Subcutaneous preadipocyte (primary cell): Measurements from ENCODE around the gene OR9Q1. TPM values are rescaled to one million over a fixed set of nuclear protein-coding genes. Genes with fewer than 3 reads are reported as not detected.

ENCODE experiments used
- small RNA-seq: library from RNA; depleted of rRNA; stranded (forward); fragments of <200 nt; gene quantifications from one replicate; pipeline ENCODE3, GENCODE V24; 2012
- total RNA-seq: library from RNA; depleted of rRNA; stranded (reverse); fragments of >200 nt; gene quantifications from 2 replicates; pipeline ENCODE4 v1.2.3, GENCODE V29; 2012

The OR9Q1 gene, protein sequence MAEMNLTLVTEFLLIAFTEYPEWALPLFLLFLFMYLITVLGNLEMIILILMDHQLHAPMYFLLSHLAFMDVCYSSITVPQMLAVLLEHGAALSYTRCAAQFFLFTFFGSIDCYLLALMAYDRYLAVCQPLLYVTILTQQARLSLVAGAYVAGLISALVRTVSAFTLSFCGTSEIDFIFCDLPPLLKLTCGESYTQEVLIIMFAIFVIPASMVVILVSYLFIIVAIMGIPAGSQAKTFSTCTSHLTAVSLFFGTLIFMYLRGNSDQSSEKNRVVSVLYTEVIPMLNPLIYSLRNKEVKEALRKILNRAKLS
- total RNA-seq: not detected in 2 replicates

GRCh38 chr11:58023435-58023931 is at the start of gene OR9Q1:
OR9Q1 (plus strand) TSS chr11:58023881; CDS start chr11:58179445, 155,564 bp downstream.

DNA sequence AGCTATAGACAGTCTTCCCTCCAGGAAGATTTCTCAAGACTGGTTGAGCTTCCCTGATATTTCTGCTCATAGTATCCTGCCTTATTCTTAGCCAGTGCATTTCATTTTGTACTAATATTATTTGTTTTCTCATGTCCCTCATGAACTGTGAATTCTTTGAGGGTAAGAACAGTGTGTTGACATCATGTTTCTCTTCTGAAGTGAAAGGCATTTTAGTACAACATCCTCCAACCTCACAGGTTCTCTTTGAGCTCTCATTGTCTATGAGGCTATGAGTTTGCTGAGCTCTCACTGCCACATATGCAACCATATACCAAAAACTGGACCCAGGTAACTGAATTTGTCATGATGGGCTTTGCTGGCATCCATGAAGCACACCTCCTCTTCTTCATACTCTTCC is 7.0 kb downstream of the OR9Q1 start, which contains the start of gene OR6Q1:
OR6Q1 (plus strand) TSS at position 301 of the 400 bp plus-strand sequence; CDS start at position 301, 0 bp downstream.

DNA sequence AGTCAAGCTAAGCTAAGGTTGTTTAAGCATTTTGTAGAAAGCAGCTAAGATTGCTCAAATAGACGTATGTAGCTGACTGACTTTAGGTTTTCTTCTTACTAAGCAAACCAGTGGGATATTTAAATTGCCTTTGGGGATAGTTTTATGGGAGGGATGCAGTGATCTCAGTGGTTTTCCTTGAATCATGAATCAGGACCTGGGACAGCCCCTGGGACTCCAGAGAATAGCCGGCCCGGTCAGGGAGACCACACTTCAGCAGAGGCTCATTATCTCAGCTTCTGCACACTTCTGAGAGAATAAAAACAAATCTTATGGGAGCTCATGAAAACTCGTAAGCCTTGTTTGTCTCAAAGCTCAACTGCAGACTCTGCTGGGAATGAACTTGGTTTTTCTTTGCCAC is 101.8 kb downstream of the OR9Q1 start, which contains the start of gene OR9I1:
OR9I1 (minus strand) TSS at position 62 of the 400 bp plus-strand sequence. CDS start 6,086 bp downstream, outside the sequence.

GRCh38 chr11:58188770-58189169 is 165.1 kb downstream of the OR9Q1 start, which contains the start of gene OR9Q2:
OR9Q2 (plus strand) TSS chr11:58189070; CDS start chr11:58190491, 1,421 bp downstream.

DNA sequence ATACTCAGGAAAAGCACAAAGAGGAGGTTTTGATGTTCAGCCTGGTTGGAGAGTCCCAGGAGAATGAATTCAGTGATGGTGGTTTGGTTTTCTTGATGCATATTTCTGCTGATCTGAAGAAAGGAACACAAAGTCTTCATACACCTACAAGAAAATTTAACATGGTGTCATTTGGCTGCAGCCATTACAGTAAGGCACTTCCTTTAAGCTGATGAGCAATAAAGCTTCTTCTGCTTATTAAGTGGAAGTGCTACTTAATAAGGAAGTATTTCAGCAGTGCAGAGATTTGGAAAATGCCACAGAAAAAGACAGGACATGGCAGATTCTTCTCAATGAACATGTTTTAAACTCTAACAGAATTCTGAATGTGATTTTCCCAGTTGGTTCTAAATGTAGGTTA is 180.4 kb downstream of the OR9Q1 start, which contains the start of gene OR1S2:
OR1S2 (minus strand) TSS at position 101 of the 400 bp plus-strand sequence; CDS start at position 101, 0 bp downstream.

GRCh38 chr11:58212420-58212819 is 188.7 kb downstream of the OR9Q1 start, which contains the start of gene OR1S1:
OR1S1 (plus strand) TSS chr11:58212720.

Small RNAs within 50 kb of the gene (small RNA-seq; reads per million reads assigned to genes)
- not detected for gene RNU6-899P

Other genes starting within 250 kb of the OR9Q1 start
- gene OR6Q1, start 7.1 kb downstream of the OR9Q1 start, total RNA-seq: not detected in 2 replicates
- not detected in 2 replicates for gene OR9I1, start 101.6 kb downstream of the OR9Q1 start, total RNA-seq
- not detected in 2 replicates for gene OR9Q2, start 165.2 kb downstream of the OR9Q1 start, total RNA-seq
- gene OR1S2, start 180.3 kb downstream of the OR9Q1 start, total RNA-seq: not detected in 2 replicates
- gene OR1S1, start 188.8 kb downstream of the OR9Q1 start, total RNA-seq: not detected in 2 replicates
- gene OR10Q1, start 205.0 kb downstream of the OR9Q1 start, total RNA-seq: not detected in 2 replicates
- not detected in 2 replicates for gene OR10W1, start 244.4 kb downstream of the OR9Q1 start, total RNA-seq